Liver (tissue), 9 donors: Measurements from ENCODE around the gene STAC2. TPM values are rescaled to one million over a fixed set of nuclear protein-coding genes. Genes with fewer than 3 reads are reported as not detected.
"Not testable (repeated sequence)": the region's sequence is repeated elsewhere in the genome, so short reads cannot be mapped to it uniquely, and the experiment has no call there.

Source experiments
- DNase-seq: peaks from one replicate; pipeline ENCODE4 v3.0.0-alpha.2; 2017; ENCODE audit warnings: low spot score
- H3K27ac ChIP-seq, 2 donors: one replicate each; pipeline ENCODE4 v1.7.0; 2013; ENCODE audit warnings: inconsistent platforms in 2 of 2, low read length in 2 of 2, control low read depth in 1 of 2, low read depth in 1 of 2, mild to moderate bottlenecking in 1 of 2
- H3K27me3 ChIP-seq, 4 donors: one replicate each; pipeline versions ENCODE4 v1.6.1 to v1.7.0; 2013; ENCODE audit warnings: low read length in 3 of 4, inconsistent platforms in 1 of 4, mild to moderate bottlenecking in 1 of 4, moderate library complexity in 1 of 4; ENCODE audit not compliant: control insufficient read depth in 4 of 4, insufficient read depth in 4 of 4
- H3K36me3 ChIP-seq, 4 donors: one replicate each; pipeline versions ENCODE4 v1.6.1 to v1.7.0; 2013; ENCODE audit warnings: low read length in 3 of 4, mild to moderate bottlenecking in 3 of 4, low read depth in 1 of 4, moderate library complexity in 1 of 4; ENCODE audit not compliant: control insufficient read depth in 4 of 4, insufficient read depth in 3 of 4
- H3K4me1 ChIP-seq, 4 donors: one replicate each; pipeline versions ENCODE4 v1.6.1 to v1.7.0; 2013; ENCODE audit warnings: low read length in 3 of 4, mild to moderate bottlenecking in 3 of 4, moderate library complexity in 1 of 4; ENCODE audit not compliant: control insufficient read depth in 4 of 4, insufficient read depth in 4 of 4
- H3K4me3 ChIP-seq, 3 donors: one replicate each; pipeline versions ENCODE4 v1.6.1 to v1.7.0; 2013; ENCODE audit warnings: low read length in 3 of 3, control low read depth in 1 of 3, low read depth in 1 of 3, mild to moderate bottlenecking in 1 of 3
- H3K9ac ChIP-seq, 2 donors: one replicate each; pipeline ENCODE4 v1.7.0; 2013; ENCODE audit warnings: low read length in 2 of 2, mild to moderate bottlenecking in 2 of 2, moderate library complexity in 2 of 2, control low read depth in 1 of 2, low read depth in 1 of 2
- H3K9me3 ChIP-seq, 4 donors: one replicate each; pipeline versions ENCODE4 v1.6.1 to v1.7.0; 2013; ENCODE audit warnings: low read length in 3 of 4; ENCODE audit not compliant: control insufficient read depth in 4 of 4
- EGR1 ChIP-seq, 2 donors: IDR thresholded peaks; 2 replicates each; pipeline ENCODE4 v1.6.1; 2016 to 2018; ENCODE audit warnings: antibody characterized with exemption in 2 of 2, low read depth in 2 of 2
- FOXA1 ChIP-seq: IDR thresholded peaks from 2 replicates; pipeline ENCODE4 v1.6.1; 2016; ENCODE audit warnings: antibody characterized with exemption
- FOXA2 ChIP-seq: IDR thresholded peaks from 2 replicates; pipeline ENCODE4 v1.6.1; 2016; ENCODE audit warnings: antibody characterized with exemption
- HNF4A ChIP-seq, 2 donors: conservative IDR thresholded peaks; 2 replicates each; pipeline ENCODE4 v1.6.1; 2016; ENCODE audit warnings: antibody characterized with exemption in 2 of 2, mild to moderate bottlenecking in 2 of 2
- HNF4G ChIP-seq: IDR thresholded peaks from 2 replicates; pipeline ENCODE4 v1.6.1; 2016; ENCODE audit warnings: antibody characterized with exemption
- JUND ChIP-seq, 2 donors: IDR thresholded peaks; 2 replicates each; pipeline ENCODE4 v1.6.1; 2016; ENCODE audit warnings: antibody characterized with exemption in 2 of 2
- NR2F2 ChIP-seq: IDR thresholded peaks from 2 replicates; pipeline ENCODE4 v1.6.1; 2016; ENCODE audit warnings: antibody characterized with exemption
- RAD21 ChIP-seq, 2 donors: IDR thresholded peaks; 2 replicates each; pipeline ENCODE4 v1.6.1; 2016; ENCODE audit warnings: antibody characterized with exemption in 2 of 2, mild to moderate bottlenecking in 2 of 2
- RXRA ChIP-seq, 2 donors: IDR thresholded peaks; 2 replicates each; pipeline ENCODE4 v1.6.1; 2017 to 2018; ENCODE audit warnings: antibody characterized with exemption in 2 of 2, mild to moderate bottlenecking in 1 of 2
- YY1 ChIP-seq: IDR thresholded peaks from 2 replicates; pipeline ENCODE4 v1.6.1; 2016; ENCODE audit warnings: antibody characterized with exemption, mild to moderate bottlenecking
- ZBTB33 ChIP-seq: IDR thresholded peaks from 2 replicates; pipeline ENCODE4 v1.6.1; 2016; ENCODE audit warnings: antibody characterized with exemption
- WGBS: extraction: QIAGEN DNeasy Blood & Tissue Kit; methylation state at CpG from one replicate; pipeline ENCODE4 v1.1.7; 2013; 5-methylcytosine and 5-hydroxymethylcytosine counted together
- polyA plus RNA-seq, 2 donors: library from polyadenylated mRNA; stranded (reverse) in 1 of 2; unstranded in 1 of 2; fragments of 200-250 nt in 1 of 2; fragments of >200 nt in 1 of 2; fragmentation: Nextera tagmentation in 1 of 2; extraction: Ambion mirVana in 1 of 2; gene quantifications; one replicate each; pipeline versions ENCODE4 v1.2.1 to v1.2.3, GENCODE V29; 2013 to 2015
- total RNA-seq, 2 donors: library from RNA; depleted of rRNA; stranded (reverse); fragments of >200 nt; gene quantifications; one replicate each; pipeline ENCODE4 v1.2.3, GENCODE V29; 2014
- TF ChIP-seq, protein P1 (sequence below): IDR thresholded peaks from 2 replicates; pipeline ENCODE4 v1.6.1; 2016; ENCODE audit warnings: antibody characterized with exemption
- TF ChIP-seq, protein P2 (sequence below): IDR thresholded peaks from 2 replicates; pipeline ENCODE4 v1.6.1; 2016; ENCODE audit warnings: antibody characterized with exemption, mild to moderate bottlenecking
- donor health status: healthy.
- donor health status: healthy.
- donor health status: healthy.
- donor health status: healthy.
- donor health status: healthy.

Gene STAC2
- total and polyA plus RNA-seq, 4 donors: not detected

GRCh38 chr17:39251997-39252396 lies 26.3 kb upstream of the STAC2 start:
- no peak overlapping the region for H3K4me3 ChIP-seq
- no peaks in the 10 kb centered on the region for H3K9me3 ChIP-seq
- no peak overlapping the region for H3K9ac ChIP-seq
- peaks cover 0 to 8% (median 4%) of the 10 kb centered on the region in 4 donors for H3K36me3 ChIP-seq
- no peaks in the 10 kb centered on the region for H3K27me3 ChIP-seq
- TF ChIP-seq HNF4G (no peak), HNF4A (conservative IDR thresholded peaks at IDR 0.05) (no peak), RAD21 (IDR thresholded peaks at IDR 0.05) (no peak), NR2F2 (no peak)
- TF ChIP-seq, protein P1, sequence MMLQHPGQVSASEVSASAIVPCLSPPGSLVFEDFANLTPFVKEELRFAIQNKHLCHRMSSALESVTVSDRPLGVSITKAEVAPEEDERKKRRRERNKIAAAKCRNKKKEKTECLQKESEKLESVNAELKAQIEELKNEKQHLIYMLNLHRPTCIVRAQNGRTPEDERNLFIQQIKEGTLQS: no peak
- TF ChIP-seq, protein P2, sequence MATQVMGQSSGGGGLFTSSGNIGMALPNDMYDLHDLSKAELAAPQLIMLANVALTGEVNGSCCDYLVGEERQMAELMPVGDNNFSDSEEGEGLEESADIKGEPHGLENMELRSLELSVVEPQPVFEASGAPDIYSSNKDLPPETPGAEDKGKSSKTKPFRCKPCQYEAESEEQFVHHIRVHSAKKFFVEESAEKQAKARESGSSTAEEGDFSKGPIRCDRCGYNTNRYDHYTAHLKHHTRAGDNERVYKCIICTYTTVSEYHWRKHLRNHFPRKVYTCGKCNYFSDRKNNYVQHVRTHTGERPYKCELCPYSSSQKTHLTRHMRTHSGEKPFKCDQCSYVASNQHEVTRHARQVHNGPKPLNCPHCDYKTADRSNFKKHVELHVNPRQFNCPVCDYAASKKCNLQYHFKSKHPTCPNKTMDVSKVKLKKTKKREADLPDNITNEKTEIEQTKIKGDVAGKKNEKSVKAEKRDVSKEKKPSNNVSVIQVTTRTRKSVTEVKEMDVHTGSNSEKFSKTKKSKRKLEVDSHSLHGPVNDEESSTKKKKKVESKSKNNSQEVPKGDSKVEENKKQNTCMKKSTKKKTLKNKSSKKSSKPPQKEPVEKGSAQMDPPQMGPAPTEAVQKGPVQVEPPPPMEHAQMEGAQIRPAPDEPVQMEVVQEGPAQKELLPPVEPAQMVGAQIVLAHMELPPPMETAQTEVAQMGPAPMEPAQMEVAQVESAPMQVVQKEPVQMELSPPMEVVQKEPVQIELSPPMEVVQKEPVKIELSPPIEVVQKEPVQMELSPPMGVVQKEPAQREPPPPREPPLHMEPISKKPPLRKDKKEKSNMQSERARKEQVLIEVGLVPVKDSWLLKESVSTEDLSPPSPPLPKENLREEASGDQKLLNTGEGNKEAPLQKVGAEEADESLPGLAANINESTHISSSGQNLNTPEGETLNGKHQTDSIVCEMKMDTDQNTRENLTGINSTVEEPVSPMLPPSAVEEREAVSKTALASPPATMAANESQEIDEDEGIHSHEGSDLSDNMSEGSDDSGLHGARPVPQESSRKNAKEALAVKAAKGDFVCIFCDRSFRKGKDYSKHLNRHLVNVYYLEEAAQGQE: no peak
- H3K4me1 ChIP-seq: peaks cover under 1 to 18% (median 5%) of the 10 kb centered on the region in 4 donors
- WGBS: 93% methylated on average over 1 of the region's 1 CpG
- no peak overlapping the region for H3K27ac ChIP-seq
- no peak for DNase-seq

GRCh38 chr17:39250076-39250475 lies 24.3 kb upstream of the STAC2 start:
- not testable (repeated sequence) for H3K4me1 ChIP-seq, H3K27ac ChIP-seq, H3K9me3 ChIP-seq, DNase-seq, H3K9ac ChIP-seq, H3K4me3 ChIP-seq, H3K27me3 ChIP-seq, H3K36me3 ChIP-seq
- WGBS: 96% methylated on average over 12 of the region's 12 CpGs

DNA sequence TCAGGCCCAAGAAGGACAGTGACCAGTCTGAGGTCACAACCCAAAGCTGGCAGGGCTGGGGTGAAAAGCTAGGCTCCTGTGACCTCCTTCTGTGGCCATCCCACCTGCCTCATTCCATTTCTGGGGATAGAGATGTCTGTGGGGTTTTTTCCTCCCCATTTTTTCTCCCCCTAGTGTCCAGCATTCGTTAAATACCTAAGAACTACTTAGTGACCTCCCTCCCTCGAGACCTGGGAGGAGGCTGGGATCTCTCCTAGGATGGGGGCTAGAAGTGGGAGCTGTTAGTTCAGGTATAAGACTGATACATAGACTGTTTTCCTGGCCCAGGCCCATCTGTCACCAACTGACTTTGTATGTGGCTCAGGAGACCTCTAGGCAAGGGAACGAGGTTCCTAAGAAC lies 20.5 kb upstream of the STAC2 start:
- TF ChIP-seq NR2F2: no peak
- TF ChIP-seq EGR1 (IDR thresholded peaks at IDR 0.05; ENCODE audit: low read depth in 2 of 2): no peak
- TF ChIP-seq FOXA1: no peak
- TF ChIP-seq RXRA (IDR thresholded peaks at IDR 0.05): no peak
- TF ChIP-seq, protein P2: no peak
- TF ChIP-seq YY1: no peak
- no peak for TF ChIP-seq FOXA2
- no peak for TF ChIP-seq JUND (IDR thresholded peaks at IDR 0.05)
- TF ChIP-seq, protein P1: no peak
- no peak for TF ChIP-seq RAD21 (IDR thresholded peaks at IDR 0.05)
- TF ChIP-seq ZBTB33: no peak
- no peak for TF ChIP-seq HNF4G
- Histone ChIP-seq H3K4me1 (peaks cover 0 to 4% (median 0%) of the 10 kb centered on the region in 4 donors), H3K9ac (no peak overlapping the region), H3K4me3 (no peak overlapping the region), H3K27ac (no peak overlapping the region), H3K36me3 (no peaks in the 10 kb centered on the region), H3K27me3 (no peaks in the 10 kb centered on the region), H3K9me3 (no peaks in the 10 kb centered on the region)
- 67% methylated on average over 3 of the region's 3 CpGs for WGBS
- no peak for DNase-seq
